Hypothalamus (tissue), 51 donors: Measurements from ENCODE around the gene ELMO1.

ENCODE experiments used
- DNase-seq, 51 donors: peaks; one replicate each; lab custom pipeline; 2025; lab: John Stamatoyannopoulos, UW

ELMO1 gene

DNA sequence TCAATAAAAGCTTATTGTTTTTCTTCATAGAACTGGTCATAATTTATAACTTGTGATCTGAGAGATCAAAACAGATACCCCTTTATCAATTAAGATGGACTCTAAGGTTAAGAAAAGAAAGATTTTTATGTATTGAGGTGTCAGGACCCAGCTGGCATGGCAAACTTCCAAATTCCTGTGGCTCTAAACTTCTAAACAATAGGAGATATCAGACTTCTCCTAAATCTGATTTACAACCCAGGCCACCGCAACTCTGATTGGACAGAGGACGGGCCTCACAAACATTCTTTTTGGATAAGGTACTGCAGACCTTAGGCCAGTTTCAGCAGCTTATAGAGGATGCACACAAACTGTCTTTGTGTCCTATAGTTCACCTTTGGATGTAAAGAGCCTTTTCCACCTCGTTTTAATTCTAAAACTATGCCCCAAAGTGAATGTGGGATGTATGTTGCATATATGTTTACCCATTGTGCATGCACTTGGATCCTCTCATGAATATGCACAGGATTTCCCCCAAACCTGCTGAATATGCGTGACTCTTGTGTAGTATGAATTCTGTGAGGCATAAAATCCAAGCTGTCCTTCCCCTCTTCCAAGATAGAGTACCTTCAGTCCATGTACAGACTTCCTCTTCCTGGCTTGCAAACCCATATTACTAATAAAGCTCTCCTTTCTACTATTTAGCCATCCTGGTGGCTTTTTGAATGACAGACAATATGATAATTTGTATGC lies 69.0 kb downstream of the ELMO1 start:
- DNase-seq, result no peak

DNA sequence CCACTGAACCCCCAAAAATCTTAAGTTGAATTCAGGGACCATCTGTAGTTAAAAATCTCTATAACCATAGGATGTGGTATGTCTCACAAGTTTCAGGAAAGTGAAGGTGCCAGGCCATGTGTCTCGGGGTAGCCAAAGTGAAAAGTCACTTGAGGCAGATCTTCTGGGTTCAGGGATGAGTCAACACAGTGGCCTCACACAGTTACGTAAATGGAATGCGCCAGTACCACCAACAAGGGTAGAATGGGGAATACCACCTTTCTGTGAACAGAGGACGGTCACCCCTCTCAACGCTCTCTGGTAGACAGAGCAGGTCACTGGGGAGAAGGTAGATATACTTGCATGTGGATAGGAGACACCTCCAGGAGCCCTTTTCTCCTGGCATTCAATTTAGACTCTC lies 71.4 kb downstream of the ELMO1 start:
- no peak for DNase-seq

DNA sequence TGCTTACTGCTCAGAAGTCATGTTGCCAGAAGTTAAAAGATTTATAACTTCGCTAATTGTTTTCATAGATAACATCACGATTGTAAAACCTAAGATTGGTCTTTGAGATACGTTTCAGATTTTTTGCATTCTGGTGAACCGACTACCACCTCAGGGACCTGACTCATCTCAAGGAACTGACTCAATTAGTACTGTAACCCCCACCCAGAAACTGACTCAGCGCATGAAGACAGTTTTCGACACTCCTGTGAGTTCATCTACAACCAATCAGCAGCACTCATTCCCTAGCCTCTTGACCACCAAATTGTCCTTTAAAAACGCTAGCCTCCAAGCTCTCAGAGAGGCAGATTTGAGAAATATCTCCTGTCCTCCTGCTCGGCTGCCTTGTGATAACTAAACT lies 72.3 kb downstream of the ELMO1 start:
- no peak for DNase-seq

DNA sequence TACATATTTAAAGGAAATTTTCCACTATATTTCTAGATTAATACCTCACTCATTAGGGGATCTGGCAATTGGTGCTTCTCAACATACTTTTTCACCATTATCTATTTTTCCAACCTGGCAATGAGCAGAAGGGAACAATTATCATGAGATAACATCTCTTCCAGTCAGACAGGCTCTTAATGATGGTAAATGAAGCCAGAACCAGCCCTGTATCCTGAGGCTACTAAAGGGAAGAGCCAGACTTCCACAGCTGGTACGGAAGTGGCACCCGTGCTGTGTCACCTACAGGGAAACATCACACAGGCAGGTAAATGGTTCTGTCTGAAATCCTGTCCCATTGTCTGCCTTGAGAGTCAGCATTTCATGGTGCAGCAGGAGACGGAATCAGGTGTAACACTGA lies 75.9 kb downstream of the ELMO1 start:
- DNase-seq, result no peak

DNA sequence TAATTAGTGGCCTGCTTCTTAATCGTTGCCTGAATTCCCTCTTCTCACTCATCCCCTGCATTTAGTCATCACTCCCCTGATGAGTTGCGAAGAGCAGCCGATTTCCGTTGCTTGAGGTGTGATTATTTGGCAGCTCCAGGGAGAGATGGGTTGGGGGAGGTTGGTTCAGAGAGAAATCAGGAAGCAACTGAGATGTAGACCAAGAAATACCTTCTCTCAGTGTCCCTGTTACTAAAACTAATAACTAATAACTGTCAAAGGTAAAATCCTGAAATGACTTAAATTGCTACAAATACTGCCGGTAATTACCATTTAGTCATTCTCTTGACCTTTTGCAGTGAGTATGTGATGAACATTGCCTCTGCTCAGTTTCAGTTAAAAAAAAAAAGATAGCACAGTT lies 76.9 kb downstream of the ELMO1 start:
- no peak for DNase-seq

DNA sequence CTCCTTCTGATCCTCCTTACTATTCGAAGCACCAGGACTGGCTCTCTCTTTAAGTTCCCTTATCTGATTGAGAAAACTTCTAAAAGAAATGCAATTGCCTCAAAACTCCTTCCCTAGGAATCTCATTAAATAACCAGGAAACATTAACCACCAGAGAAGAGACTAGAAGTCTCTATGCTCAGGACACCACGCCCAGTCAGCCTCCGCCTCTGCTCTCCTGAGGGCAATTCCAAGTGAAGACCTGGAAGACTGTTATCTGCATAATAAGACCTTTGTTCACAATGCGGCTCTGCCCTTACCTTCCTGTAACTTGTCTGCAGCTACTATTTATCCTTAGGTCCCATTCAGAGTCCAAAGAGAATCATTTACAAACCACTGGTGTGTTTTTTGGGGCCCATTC lies 78.8 kb downstream of the ELMO1 start:
- no peak for DNase-seq

DNA sequence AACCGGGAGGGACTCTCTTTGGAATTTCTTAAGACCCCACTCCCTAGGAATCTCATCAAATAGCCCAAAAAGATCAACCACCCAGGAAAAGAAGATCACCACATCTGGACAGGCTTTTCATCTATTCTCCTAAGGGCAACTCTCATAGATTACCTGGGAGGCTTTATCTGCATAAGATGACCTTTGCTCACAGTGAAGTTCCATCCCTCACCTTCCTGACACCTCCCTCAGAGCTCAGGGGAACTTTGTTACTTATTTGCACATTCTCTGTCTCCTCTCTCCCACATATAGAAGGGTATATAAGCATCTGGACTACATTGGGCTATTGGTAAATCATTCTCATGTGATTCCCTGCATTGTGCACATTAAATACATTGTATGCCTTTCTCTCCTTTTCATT lies 80.1 kb downstream of the ELMO1 start:
- DNase-seq, result no peak

DNA sequence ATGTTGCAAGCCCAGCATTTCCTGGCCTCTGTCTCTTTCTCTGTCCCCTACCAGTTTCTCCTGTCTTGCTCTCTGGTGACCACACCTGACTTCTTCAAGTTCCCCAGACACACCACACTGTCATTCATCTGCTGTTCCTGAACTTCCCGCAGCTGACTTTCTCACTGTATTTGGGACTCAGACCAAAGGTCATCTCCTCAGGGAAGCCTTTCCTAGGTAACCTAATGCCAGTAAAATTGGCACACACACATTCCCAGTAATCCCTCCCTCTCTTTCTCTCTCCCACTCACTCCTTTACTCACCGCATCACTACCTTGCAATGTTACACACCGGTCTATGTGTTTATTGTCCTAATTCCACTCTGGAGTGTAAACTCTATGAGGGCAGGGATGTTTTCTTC lies 81.7 kb downstream of the ELMO1 start:
- DNase-seq, result no peak

DNA sequence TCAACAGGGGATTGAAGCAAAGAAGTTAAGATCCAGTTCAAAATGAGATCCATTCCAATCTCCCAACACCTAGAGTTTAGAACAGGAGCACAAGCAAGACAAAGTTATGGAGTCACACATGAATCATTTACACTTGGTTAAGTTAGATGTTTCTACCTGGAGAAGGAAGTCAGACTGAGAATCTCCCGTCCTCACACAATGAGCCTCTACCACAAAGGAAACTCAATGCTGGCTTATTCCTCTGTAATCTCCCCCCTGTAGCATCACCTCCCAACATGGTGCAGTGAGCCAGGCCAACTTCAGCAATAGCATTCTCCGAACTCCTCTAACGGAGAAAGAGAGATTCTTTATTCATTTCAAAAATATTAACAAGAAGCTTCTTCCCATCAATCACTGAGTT lies 82.2 kb downstream of the ELMO1 start:
- DNase-seq, result no peak

DNA sequence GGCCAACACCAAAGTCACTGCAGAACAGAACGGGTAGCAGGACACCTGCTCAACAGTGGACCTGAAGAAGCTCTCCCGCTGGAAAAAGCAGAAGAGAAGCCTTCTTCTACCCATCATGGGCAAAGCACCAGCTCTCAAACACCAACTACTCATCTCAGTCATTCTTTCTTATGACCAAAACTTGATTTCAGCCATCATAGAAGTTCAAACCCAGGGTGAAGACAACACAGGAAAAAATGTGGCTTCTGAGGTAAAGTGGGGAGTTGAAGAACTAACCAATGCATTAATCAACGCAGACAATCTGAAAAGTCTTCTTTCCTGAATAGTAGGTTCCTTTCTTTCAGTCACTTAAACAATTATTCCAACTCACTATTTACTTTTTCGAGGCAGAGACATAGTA lies 83.3 kb downstream of the ELMO1 start:
- no peak for DNase-seq

DNA sequence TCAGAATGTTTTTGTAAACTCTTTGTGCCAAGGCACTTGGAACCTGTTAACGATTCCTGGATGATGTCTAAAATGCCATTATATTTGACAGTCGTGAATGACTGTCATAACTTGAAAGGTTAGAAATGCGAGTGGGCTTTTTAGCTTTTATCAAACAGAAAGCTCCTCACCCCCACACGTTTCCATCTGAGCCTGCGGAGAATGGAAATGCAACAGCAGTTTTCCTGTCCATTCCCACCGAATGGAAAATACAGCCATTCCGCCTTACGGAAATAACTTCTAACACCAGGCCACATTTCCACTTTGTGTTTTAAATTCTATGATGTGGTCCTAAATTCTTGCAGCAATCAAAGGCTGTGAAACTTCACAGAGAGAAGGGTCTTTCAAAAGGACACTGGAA lies 83.8 kb downstream of the ELMO1 start:
- DNase-seq, result no peak

DNA sequence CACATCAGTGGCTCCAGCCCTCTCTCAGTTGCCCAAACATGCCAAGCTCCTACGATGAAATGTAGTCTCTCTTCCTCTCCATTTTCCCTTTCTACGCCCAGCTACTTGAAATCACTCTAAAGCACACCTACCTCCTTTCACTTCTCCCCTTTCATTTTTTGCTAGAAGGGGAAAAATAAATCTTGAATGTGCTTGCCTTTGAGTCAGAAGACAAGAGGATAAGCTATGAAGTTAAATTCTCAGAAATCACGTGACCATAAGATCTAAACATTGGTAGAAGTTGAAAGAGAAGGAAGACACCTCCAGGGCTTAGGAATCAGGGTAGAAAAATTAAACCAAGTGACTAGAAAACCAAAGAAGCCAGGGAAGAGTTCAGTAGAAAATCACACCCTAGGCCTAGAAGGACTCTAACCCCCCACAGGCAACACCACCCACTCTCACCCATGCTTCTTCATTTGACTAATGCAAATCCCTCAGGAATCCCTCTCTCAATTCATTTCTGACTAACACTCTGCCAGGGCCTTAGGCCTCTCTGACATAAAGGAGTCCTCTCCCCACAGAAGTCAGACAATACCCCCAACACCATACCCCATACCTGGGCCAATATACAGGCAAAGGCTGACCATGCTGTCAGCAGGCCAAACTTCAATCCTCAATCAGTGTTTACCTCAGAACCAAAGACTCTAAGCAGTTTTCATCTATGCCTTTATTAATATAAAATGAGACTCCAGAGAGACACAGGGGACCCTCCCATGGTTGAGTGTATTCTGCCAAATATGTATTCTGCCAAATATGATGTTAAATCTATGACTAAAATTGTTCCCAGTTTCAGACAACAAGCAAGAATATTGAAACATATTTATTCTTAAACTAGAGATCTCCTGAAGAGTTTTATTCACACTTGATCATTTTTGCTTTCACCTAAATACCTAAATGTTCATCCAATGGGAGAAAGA lies 84.8 kb downstream of the ELMO1 start:
- no peak for DNase-seq

DNA sequence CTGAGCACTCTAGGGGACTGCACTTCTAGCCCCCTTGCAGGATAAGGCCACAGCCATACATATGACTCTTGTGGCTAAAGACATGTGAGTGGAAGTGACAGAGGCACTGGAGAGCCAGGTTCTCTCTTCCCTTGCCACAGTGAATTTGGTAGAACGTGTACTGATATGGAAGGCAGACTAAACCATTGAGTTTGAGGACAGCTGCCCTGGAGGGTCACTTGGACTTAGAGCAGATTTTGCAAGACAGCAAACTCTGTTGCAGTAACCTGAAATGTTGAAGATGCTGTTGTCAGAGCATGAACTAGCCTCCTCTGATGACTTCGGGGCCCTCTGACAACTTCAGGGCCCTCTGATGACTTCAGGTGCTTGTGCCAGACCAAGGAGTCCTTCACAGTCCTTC lies 85.9 kb downstream of the ELMO1 start:
- DNase-seq, result no peak

DNA sequence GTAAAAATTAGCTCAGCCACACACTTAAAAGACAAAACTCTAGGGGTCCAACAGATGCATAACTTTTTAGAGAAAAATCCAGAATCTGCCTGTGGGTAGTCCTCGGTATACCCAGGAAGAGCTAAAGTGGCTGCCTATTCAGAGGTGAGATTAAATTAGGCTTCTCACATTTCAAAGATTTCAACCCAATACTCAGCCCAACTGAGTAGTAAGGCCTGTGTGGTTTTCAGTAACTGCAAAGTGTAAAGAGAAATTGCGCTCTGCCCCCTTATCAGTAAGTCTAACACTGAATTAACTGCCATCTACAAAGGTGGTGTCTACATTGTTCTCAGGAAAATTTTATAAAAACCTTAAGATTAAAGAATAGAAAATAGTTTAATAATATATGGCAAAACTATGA lies 88.2 kb downstream of the ELMO1 start:
- no peak for DNase-seq

DNA sequence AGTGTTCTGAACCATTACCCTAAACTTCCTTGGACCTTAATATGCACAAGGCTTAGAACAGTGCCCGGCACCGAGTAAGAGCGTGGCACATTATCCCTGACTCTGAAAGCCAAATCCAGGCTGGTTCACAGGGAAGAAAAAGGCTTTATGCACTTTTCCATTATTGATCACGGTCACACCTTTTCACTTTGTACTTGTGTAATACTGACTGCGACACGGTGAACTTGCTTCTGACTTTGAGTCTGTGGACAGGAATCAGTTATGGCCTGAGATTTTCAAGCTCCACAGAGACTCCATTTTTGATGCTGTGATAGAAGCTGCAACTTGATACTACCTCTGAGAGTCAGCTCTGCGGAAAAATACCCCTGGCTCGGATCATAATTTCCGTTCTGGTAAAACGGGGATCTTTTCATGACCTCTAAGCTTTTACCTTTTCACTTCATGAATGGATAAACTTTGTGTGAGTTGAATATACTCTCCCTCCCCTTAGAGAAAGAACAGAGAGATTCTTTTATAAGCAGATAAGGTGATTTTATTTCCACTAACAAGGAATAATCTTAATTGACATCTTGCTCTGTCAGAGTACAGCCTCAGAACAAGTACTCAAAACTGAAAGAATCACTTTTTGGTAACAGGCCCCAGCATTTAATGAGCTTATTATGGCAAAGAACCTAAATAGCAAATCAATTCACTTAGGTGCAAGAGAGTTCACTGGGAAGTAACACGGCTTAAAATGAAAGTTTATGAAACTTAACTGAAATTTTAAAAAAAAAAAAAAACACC lies 88.8 kb downstream of the ELMO1 start:
- no peak for DNase-seq

DNA sequence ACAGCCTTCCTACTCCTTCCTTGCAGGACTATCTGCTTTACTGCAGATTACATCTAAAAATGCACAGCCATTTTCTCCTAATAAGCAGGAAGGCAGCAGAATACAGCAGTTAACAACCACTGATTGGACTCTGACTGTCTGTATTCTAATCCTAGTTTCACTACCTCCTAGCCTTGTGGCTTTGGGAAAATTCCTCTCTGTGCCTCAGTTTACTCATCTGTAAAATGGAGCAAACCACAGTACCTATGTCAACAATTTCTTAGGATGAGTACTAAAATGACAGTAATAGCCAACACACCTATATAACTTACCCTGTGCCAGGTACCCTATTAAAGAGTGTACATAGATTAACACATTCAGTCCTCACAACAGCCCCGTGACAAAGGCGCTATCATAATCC lies 89.5 kb downstream of the ELMO1 start:
- no peak for DNase-seq

DNA sequence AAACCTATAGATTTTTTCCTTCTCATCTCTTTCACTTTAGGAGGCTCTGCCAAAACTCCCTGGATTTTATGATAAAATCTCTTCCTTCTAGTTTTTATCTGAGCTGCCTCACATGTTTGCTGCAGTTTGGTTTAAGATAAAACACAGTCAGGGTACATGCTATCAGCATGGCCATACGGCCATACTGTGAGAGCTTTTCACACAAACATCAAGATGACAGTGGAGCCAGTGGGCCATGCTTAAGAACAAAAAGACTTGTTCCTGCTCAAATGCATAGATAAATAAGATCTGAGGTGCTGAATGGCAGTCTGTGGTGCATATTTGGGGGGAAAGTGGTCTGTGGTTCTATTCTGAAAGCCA lies 91.0 kb downstream of the ELMO1 start:
- no peak for DNase-seq

DNA sequence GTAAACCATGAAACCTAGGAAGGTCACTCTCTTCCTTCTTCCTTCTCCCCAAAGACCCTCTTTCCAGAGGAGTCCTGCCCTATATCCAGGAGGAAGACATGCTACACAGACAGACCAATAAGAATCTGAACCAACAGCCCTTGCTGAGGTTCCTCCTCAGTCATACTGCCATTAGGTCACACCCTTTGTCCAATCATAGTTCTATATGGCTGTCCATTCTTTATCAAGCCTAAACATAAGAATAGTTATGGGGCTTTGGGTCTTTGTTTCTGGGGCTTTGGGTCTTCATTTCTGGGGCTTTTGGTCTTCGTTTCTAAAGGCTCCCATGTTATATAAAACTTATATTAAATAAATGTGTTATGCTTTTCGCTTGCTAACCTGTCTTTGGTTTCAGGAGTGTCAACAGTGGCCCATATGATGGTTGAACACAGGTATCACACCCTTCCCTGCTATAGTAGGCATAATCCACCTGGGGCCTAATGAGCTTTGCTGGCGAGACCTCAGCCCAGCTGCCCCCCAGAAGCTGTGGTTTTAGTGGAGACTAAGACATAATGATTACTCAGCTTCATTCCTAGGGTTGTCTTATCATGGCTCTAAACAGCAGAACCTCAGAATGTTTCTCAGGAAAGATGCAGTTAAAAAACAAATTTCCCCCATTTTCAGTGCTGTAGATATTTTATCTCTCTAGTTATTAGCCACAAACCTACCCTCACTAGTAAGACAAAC lies 91.6 kb downstream of the ELMO1 start:
- no peak for DNase-seq

DNA sequence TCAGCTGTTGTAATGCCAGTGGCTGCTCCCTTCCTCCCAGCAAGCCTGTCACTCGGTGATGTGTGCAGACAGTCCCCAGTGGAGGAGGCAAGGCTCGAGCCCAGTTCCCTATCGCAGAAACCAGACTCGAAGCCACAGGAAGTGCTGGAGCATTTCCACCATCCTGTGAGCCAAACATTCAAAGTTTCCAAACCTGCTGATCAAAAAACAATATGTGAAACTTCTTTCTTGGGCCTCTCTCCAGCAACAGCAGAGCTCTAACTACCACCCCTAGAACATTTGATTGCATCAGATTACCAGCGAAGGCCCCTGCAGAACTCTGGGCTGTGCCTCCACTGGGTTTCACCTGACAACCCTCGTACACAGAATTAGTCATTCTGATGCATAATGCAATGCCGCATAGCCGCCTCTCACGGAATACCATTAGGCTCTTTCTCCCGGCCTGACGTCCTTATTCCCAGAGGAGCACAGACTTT lies 94.0 kb downstream of the ELMO1 start:
- peak in 18 of 51 donors; percentile 10 to 53 (median 26) for DNase-seq

DNA sequence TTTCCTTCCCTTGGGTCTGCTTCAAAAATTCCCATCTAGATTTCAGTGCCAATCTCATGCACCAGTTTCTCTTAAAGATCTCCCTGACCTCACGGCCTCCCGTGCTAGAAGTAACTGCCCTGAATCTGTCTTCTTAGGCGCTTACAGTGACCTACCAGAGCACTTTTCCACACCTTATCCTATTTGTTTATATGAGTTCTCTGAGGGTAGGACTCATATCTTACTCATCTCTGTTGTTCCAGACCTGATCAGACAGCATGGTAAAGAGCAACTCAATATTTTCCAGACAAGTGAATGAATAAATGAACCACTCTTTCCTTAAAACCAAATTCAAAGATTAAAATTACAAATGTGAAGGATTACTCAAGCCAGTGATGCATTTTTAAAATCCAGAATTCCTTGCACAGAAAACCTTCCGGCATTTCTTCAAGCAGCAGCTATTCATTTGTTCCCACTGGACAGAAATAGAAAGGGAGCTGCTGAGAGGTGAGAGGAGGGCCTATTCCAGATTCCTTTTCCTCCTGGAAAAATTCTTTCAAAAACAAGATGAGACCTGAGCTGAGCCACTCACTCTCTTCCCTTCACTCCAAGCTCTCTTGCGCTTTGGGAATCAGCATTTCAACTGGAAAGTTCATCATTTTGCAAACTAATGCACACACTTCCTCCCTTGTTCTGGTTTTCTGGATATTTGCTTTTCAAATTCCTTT lies 94.6 kb downstream of the ELMO1 start:
- DNase-seq, result no peak
